Lower leg skin (tissue), 4 donors: ENCODE results near the gene SLC40A1. TPM values are rescaled to one million over a fixed set of nuclear protein-coding genes. Genes with fewer than 3 reads are reported as not detected.

Experiments
- DNase-seq, 2 donors: peaks; one replicate each; pipeline ENCODE4 v3.0.0-alpha.2; 2019; ENCODE audit warnings: low spot score in 2 of 2
- H3K4me3 ChIP-seq: fragments of 200-600 bp; sonication (generic); 2 replicates; pipeline ENCODE4 v1.5.1; 2017; ENCODE audit warnings: mild to moderate bottlenecking, low read depth; ENCODE audit not compliant: poor library complexity, severe bottlenecking
- CTCF ChIP-seq, 3 donors: fragments of 450-650 bp; IDR thresholded peaks; one replicate each; pipeline ENCODE4 v1.5.1; 2016; ENCODE audit warnings: antibody characterized with exemption in 3 of 3, mild to moderate bottlenecking in 3 of 3, moderate library complexity in 2 of 3
- POLR2A ChIP-seq, 2 donors: fragments of 450-650 bp; IDR thresholded peaks; one replicate each; pipeline ENCODE4 v1.6.1; 2016 to 2017; ENCODE audit warnings: antibody characterized with exemption in 2 of 2, mild to moderate bottlenecking in 1 of 2, moderate library complexity in 1 of 2
- WGBS, 2 donors: methylation state at CpG; one replicate each; pipeline ENCODE4 v1.1.5; 2018; 5-methylcytosine and 5-hydroxymethylcytosine counted together
- intact Hi-C: fragments of 100-400 bp; cut with DNase I; formaldehyde crosslinking; loops from one replicate; pipeline ENCODE4 v1.15.0; 2023; ENCODE audit warnings: low total_unique reads
- total RNA-seq, 4 donors: library from RNA; depleted of rRNA; stranded (reverse); fragments of >200 nt; gene quantifications; one replicate each; pipeline ENCODE4 v1.1.0, GENCODE V29; 2016

The SLC40A1 gene, protein sequence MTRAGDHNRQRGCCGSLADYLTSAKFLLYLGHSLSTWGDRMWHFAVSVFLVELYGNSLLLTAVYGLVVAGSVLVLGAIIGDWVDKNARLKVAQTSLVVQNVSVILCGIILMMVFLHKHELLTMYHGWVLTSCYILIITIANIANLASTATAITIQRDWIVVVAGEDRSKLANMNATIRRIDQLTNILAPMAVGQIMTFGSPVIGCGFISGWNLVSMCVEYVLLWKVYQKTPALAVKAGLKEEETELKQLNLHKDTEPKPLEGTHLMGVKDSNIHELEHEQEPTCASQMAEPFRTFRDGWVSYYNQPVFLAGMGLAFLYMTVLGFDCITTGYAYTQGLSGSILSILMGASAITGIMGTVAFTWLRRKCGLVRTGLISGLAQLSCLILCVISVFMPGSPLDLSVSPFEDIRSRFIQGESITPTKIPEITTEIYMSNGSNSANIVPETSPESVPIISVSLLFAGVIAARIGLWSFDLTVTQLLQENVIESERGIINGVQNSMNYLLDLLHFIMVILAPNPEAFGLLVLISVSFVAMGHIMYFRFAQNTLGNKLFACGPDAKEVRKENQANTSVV
- 10 to 100 TPM; 16.0 to 33.1 (median 18.1) TPM for total RNA-seq

DNA sequence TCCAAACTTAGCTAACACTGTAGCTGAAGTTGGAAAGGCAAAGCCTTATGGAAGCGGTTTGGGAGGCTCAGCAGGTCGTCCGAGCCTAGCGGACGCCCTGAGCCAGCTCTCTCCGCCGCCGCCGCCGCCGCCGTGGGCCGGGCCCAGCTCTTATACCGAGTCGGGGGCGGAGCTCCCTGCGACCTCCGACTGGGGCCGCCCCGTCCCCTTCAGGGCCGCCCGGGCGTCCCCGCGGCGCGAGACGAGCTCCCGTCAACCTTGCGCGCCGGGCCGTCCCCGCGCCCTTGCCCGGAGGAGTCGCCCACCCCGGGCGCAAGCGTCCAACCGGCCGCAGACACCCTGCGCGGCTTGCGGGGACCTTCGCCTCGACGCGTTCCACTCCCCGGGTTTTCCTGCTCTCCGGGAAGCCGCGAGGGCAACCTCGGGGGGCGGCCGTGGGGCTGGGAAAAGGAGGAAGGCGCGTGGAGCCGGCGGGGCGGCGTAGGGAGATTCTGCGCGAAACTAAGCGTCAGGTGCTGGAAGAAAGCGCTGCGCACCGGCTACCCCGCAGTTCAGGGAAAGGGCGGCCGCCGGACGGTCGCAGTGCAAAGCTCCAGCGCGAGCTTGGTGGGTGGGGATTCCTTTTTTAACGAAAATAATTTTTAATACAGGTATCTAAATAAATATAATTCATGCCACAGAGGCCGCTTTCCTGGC, at the start of gene SLC40A1:
Gene SLC40A1, minus strand, starts transcription at position 129 of the 696 bp plus-strand sequence. CDS start 326 bp downstream, outside the sequence.
- intact Hi-C loops, result no loop called here
- DNase-seq, result peak; percentile 56 to 93
- peak within 1 kb of the TSS; percentile 71 for H3K4me3 ChIP-seq
- WGBS, 2 donors, result 0 to 1% methylated on average over 41 to 45 of the region's 78 CpGs
- TF ChIP-seq CTCF (IDR thresholded peaks at IDR 0.05) (no peak), POLR2A (IDR thresholded peaks at IDR 0.05) (peak in 1 of 2 donors; percentile 71)

DNA sequence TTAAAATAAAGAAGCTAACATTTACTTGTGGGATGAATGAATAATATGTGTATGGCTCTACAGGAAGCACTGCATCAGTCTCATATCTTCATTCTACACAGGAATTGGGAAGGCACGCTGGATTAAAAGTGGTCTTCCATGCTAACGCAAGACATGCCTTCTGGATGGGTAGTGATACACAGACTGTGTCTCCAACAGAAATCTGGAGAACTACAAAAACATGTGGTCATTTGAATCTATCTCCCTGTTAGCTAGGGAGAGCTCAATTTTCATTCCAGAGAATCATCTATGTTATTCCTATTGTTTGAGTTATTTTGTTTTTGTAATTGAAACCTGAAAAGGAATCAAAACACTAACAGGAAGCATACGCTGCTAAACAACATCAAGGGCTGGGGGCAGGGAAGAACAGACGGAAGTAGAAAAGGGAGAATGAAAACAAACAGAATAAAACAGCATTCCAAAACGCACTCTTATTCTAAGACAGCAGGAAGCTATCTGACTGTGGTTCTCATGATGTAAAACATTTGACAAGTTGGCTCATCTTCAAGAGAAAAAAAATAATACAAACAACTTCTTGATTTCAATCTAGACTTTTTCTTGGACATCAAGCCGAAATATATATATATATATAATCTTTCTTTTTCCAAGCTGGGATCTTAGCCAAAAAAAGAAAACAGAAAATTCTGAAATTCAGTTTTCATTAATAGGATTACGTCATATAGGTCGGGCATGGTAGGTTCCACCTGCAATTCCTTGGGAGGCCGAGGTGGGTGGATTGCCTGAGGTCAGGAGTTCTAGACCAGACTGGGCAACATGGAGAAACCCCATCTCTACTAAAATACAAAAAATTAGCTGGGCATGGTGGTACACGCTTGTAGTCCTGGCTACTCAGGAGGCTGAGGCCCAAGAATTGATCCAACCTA, 49.2 kb upstream of the SLC40A1 start:
- WGBS, 2 donors, result 60 to 66% methylated on average over 10 of the region's 10 CpGs
- no peak for DNase-seq
- no peak overlapping the region for H3K4me3 ChIP-seq
- intact Hi-C loops, result no loop called here
- TF ChIP-seq POLR2A (IDR thresholded peaks at IDR 0.05), result no peak

- WGBS, 2 donors, result 79 to 86% methylated on average over 9 of the region's 9 CpGs
Measured at GRCh38 chr2:189628817-189629530, 48.4 kb upstream of the SLC40A1 start.

GRCh38 chr2:189627789-189628188, 47.2 kb upstream of the SLC40A1 start:
- TF ChIP-seq CTCF (IDR thresholded peaks at IDR 0.05), result no peak
- TF ChIP-seq POLR2A (IDR thresholded peaks at IDR 0.05), result no peak
- intact Hi-C loops, result no loop called here
- no peak overlapping the region for H3K4me3 ChIP-seq
- DNase-seq, result no peak
- WGBS, 2 donors, result 89 to 100% methylated on average over 1 of the region's 1 CpG

More at GRCh38 chr2:189628817-189629530, 48.4 kb upstream of the SLC40A1 start:
- DNase-seq, result no peak
- intact Hi-C loops, result no loop called here
- H3K4me3 ChIP-seq, result no peak overlapping the region
- TF ChIP-seq POLR2A (IDR thresholded peaks at IDR 0.05), result no peak

DNA sequence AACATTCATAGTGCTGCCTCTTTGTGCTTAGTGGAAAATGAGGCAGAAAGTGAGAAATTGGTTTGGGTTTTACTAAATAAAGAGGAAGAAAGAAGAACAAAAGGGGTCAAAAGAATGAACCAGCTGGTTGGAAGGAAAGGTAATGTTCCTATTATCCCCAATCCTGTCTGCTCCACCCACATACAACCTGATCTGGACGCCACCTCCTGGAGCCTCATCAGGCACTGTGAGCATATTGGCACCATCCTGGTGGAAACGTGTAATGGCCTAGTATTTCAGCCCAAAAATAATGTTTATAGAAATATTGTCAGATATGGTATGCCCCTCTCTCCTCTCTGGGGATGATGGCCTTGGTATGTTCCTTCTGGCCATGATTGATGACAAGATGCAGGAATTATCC, 45.0 kb upstream of the SLC40A1 start:
- no peak overlapping the region for H3K4me3 ChIP-seq
- TF ChIP-seq POLR2A (IDR thresholded peaks at IDR 0.05), result no peak
- no peak for TF ChIP-seq CTCF (IDR thresholded peaks at IDR 0.05)
- DNase-seq, result no peak
- WGBS, 2 donors, result 82 to 91% methylated on average over 2 of the region's 2 CpGs
- intact Hi-C loops, result no loop called here
